ENCODE measurements around the gene ATG2B.

DNA sequence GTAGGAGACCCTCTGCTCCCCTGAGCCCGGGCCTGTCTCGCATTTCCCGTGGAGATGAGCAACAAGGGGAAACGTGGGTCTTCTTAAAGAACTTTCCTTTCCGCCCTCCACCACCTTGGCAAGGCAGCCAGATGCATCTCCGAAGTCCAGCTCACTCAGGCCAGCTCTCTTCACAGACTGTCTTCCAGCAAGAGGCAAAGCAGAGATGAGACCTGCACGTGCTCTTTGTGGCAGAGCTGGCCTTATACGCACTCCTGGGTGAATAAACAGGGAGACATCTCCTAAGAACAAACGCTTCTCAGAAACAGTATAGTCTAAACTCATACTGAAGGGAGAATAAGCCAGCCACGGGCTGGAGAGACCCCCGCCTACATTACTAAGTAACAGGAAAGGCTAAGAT is 108.5 kb downstream of the ATG2B start:
- no peak for TF ChIP-seq CTCF (IDR thresholded peaks at IDR 0.05)
- no peak for TF ChIP-seq POLR2AphosphoS5 (IDR thresholded peaks at IDR 0.05)

Data from prostate gland (tissue), 2 donors.